Measurements from ENCODE around the gene HOXA11.

GRCh38 chr7:27151341-27151930 lies 33.6 kb downstream of the HOXA11 start:
- TF ChIP-seq CTCF (conservative IDR thresholded peaks at IDR 0.05; ENCODE audit: low read depth, low read length), result no peak
- no peak for TF ChIP-seq EZH2 (IDR thresholded peaks at IDR 0.05; ENCODE audit: borderline replicate concordance, low read depth, low read length, poor library complexity, severe bottlenecking)

All from A673 (cell line).